ENCODE results near the gene RHOT1. TPM values are rescaled to one million over a fixed set of nuclear protein-coding genes. Genes with fewer than 3 reads are reported as not detected.
A peak's percentile ranks its signal among the peaks of the same experiment; 100 is the strongest.
"Not testable (repeated sequence)": the region's sequence is repeated elsewhere in the genome, so short reads cannot be mapped to it uniquely, and the experiment has no call there.

The RHOT1 gene
- total and polyA plus RNA-seq, 2 donors (not counting 3 experiments of a cell fraction or from before 2014, with no cell fraction given): 23.5 to 28.8 TPM

DNA sequence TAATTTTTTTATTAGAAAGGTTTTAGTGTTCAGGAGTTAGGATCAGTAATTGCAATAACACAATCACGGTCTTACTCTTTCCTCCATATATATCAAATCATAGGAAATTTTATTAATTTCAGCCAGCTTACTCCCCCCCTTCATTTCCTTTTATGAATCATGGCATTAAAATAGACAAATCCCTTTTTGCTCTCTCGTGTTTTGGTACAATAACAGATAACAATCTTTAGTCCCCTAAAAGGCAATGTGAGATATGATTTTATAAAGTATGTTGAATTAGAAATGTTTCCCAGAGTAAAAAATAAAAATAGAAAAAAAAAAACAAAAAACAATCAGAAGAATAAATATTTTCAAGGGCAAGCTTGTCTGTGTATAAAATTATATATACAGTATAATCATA lies 42.6 kb upstream of the RHOT1 start:
- FAIRE-seq (peak; percentile 8), DNase-seq (ENCODE audit: low read depth, low spot score) (peak; percentile 66)
- Histone ChIP-seq H3K9me3 (replicated peaks; ENCODE audit: control insufficient read depth, insufficient read depth, low read length) (no peaks in the 10 kb centered on the region), H3K4me3 (replicated peaks in 1 of 3; ENCODE audit: insufficient read depth in 1 of 3, low read depth in 1 of 3, low read length in 3 of 3) (no peak overlapping the region), H3K27ac (ENCODE audit: insufficient read depth, low read depth, low read length) (no peak overlapping the region), H3K27me3 (ENCODE audit: control insufficient read depth in 2 of 2, insufficient read depth in 2 of 2, low read length in 2 of 2) (no peaks in the 10 kb centered on the region), H3K79me2 (ENCODE audit: control insufficient read depth, insufficient read depth, low read length) (no peaks in the 10 kb centered on the region), H3K4me1 (ENCODE audit: control insufficient read depth, extremely low read depth, insufficient read depth, low read length) (peaks cover 16% of the 10 kb centered on the region), H3K36me3 (ENCODE audit: control insufficient read depth in 2 of 2, extremely low read depth in 1 of 2, insufficient read depth in 2 of 2, low read length in 2 of 2) (no peaks in the 10 kb centered on the region), H3K4me2 (ENCODE audit: insufficient read depth, low read length) (peak overlapping the region; percentile 39), H2AFZ (ENCODE audit: low read depth, low read length) (no peak overlapping the region), H3K9me1 (replicated peaks; ENCODE audit: control insufficient read depth, extremely low read depth, insufficient read depth, low read length) (no peaks in the 10 kb centered on the region), H4K20me1 (replicated peaks; ENCODE audit: control insufficient read depth, extremely low read depth, insufficient read depth, low read length) (no peaks in the 10 kb centered on the region), H3K9ac (replicated peaks; ENCODE audit: extremely low read depth, insufficient read depth, low read length) (no peak overlapping the region)
- intact Hi-C loops (cut with micrococcal nuclease) (no loop called here), dilution Hi-C loops (cut with MboI; ENCODE audit: extremely low pct_ligation_motif_present, low sequenced_read_pairs) (no loop called here)
- no TSS peak for BruUV-seq (replicated peaks)
- TF ChIP-seq EZH2 (IDR thresholded peaks at IDR 0.05; ENCODE audit: borderline replicate concordance, low read depth, low read length, severe bottlenecking) (no peak), FOS (IDR thresholded peaks at IDR 0.05; ENCODE audit: borderline replicate concordance, insufficient read depth, low read length) (peak; percentile 57), GATA2 (IDR thresholded peaks at IDR 0.05; ENCODE audit: insufficient read depth, insufficient read length, low read depth, low read length) (peak; percentile 86)
- ChIA-PET POLR2A (no interaction called here), CTCF (interaction anchor here (0.9 to 1.6 kb wide), 4 partner anchors 9 to 92 kb away, joined by 4 to 12 read pairs (median 6); partner anchors contain the start of gene LRRC37B)

DNA sequence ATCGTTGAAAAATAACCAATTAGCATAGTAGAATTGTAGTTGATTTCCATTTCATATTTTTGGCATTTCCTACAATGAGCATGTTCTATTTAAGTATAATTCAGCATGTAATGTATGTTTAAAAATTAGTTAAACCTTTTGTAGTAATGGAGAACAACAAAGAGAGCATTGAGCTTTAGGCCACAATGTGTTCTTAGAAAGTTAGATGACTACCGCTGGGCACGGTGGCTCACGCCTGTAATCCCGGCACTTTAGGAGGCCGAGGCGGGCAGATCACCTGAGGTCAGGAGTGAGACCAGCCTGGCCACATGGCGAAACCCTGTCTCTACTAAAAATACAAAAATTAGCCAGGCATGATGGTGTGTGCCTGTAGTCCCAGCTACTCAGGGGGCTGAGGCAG lies 42.0 kb upstream of the RHOT1 start:
- H3K27me3 ChIP-seq (ENCODE audit: control insufficient read depth in 2 of 2, insufficient read depth in 2 of 2, low read length in 2 of 2); H3K79me2 ChIP-seq (ENCODE audit: control insufficient read depth, insufficient read depth, low read length); H3K9me3 ChIP-seq (replicated peaks; ENCODE audit: control insufficient read depth, insufficient read depth, low read length); BruUV-seq (replicated peaks); dilution Hi-C loops (cut with MboI; ENCODE audit: extremely low pct_ligation_motif_present, low sequenced_read_pairs); H3K9ac ChIP-seq (replicated peaks; ENCODE audit: extremely low read depth, insufficient read depth, low read length); POLR2A ChIA-PET; H3K36me3 ChIP-seq (ENCODE audit: control insufficient read depth in 2 of 2, extremely low read depth in 1 of 2, insufficient read depth in 2 of 2, low read length in 2 of 2); H3K4me3 ChIP-seq (replicated peaks in 1 of 3; ENCODE audit: insufficient read depth in 1 of 3, low read depth in 1 of 3, low read length in 3 of 3); H3K9me1 ChIP-seq (replicated peaks; ENCODE audit: control insufficient read depth, extremely low read depth, insufficient read depth, low read length); H2AFZ ChIP-seq (ENCODE audit: low read depth, low read length); H3K27ac ChIP-seq (ENCODE audit: insufficient read depth, low read depth, low read length); H3K4me2 ChIP-seq (ENCODE audit: insufficient read depth, low read length); H4K20me1 ChIP-seq (replicated peaks; ENCODE audit: control insufficient read depth, extremely low read depth, insufficient read depth, low read length); intact Hi-C loops (cut with micrococcal nuclease); FAIRE-seq; DNase-seq (ENCODE audit: low read depth, low spot score): not testable (repeated sequence)
- CTCF ChIA-PET: interaction anchor here (0.9 to 1.6 kb wide), 4 partner anchors 8 to 93 kb away, joined by 4 to 12 read pairs (median 6); partner anchors contain the start of gene LRRC37B
- peaks cover 16% of the 10 kb centered on the region for H3K4me1 ChIP-seq (ENCODE audit: control insufficient read depth, extremely low read depth, insufficient read depth, low read length)

Data from endothelial cell of umbilical vein (primary cell).